Loucy (cell line): ENCODE results near the gene UBE2D2.
"Not testable (repeated sequence)": the region's sequence is repeated elsewhere in the genome, so short reads cannot be mapped to it uniquely, and the experiment has no call there.

Experiments
- H2AFZ ChIP-seq: fragments of 200-600 bp; sonication (generic); 2 replicates; pipeline ENCODE4 v1.6.0; 2016; ENCODE audit warnings: antibody characterized with exemption, mild to moderate bottlenecking, low read length, moderate library complexity
- H3F3A ChIP-seq: fragments of 200-600 bp; 2 replicates; pipeline ENCODE4 v1.6.0; 2016; ENCODE audit warnings: antibody characterized with exemption, low read depth, mild to moderate bottlenecking
- H3K27me3 ChIP-seq: fragments of 200-600 bp; sonication (generic); 2 replicates; pipeline ENCODE4 v1.6.1; 2014; ENCODE audit warnings: low read length, mild to moderate bottlenecking; ENCODE audit not compliant: insufficient read depth, poor library complexity, severe bottlenecking
- H3K36me3 ChIP-seq: fragments of 200-600 bp; sonication (generic); 2 replicates; pipeline ENCODE4 v1.6.1; 2016; ENCODE audit warnings: low read length; ENCODE audit not compliant: insufficient read depth
- H3K4me1 ChIP-seq: fragments of 200-600 bp; sonication (generic); 2 replicates; pipeline ENCODE4 v1.5.1; 2014; ENCODE audit warnings: low read length, mild to moderate bottlenecking; ENCODE audit not compliant: insufficient read depth, poor library complexity, severe bottlenecking
- H3K4me2 ChIP-seq: fragments of 200-600 bp; sonication (generic); 2 replicates; pipeline ENCODE4 v1.6.0; 2014; ENCODE audit warnings: antibody characterized with exemption, low read length, low read depth, mild to moderate bottlenecking; ENCODE audit not compliant: poor library complexity, severe bottlenecking
- H3K4me3 ChIP-seq: fragments of 200-600 bp; sonication (generic); 2 replicates; pipeline ENCODE4 v1.5.1; 2014; ENCODE audit warnings: low read length, mild to moderate bottlenecking, mixed read lengths; ENCODE audit not compliant: poor library complexity, severe bottlenecking
- H3K79me2 ChIP-seq: fragments of 200-600 bp; sonication (generic); 2 replicates; pipeline ENCODE4 v1.6.1; 2014; ENCODE audit warnings: low read length; ENCODE audit not compliant: insufficient read depth
- H3K9ac ChIP-seq: fragments of 200-600 bp; sonication (generic); 2 replicates; pipeline ENCODE4 v1.6.0; 2014; ENCODE audit warnings: mild to moderate bottlenecking, low read depth, low read length, moderate library complexity; ENCODE audit not compliant: poor library complexity, severe bottlenecking
- H3K9me2 ChIP-seq: fragments of 200-600 bp; sonication (generic); replicated peaks from 2 replicates; pipeline ENCODE4 v1.6.1; 2016; ENCODE audit warnings: low read depth, low read length, mixed read lengths
- H3K9me3 ChIP-seq: fragments of 200-600 bp; sonication (generic); 2 replicates; pipeline ENCODE4 v1.6.1; 2014; ENCODE audit warnings: mild to moderate bottlenecking, antibody characterized with exemption, low read length, low read depth; ENCODE audit not compliant: insufficient read depth
- H4K20me1 ChIP-seq: fragments of 200-600 bp; sonication (generic); 2 replicates; pipeline ENCODE4 v1.6.0; 2014; ENCODE audit warnings: antibody characterized with exemption, low read length, mild to moderate bottlenecking; ENCODE audit not compliant: insufficient read depth, poor library complexity, severe bottlenecking
- CTCF ChIP-seq: fragments of 200-600 bp; sonication (generic); conservative IDR thresholded peaks from 2 replicates; pipeline ENCODE4 v1.5.1; 2014; ENCODE audit warnings: mild to moderate bottlenecking, antibody characterized with exemption, low read length
- EZH2phosphoT487 ChIP-seq: fragments of 200-600 bp; IDR thresholded peaks from 2 replicates; pipeline ENCODE4 v1.6.1; 2018; ENCODE audit warnings: antibody characterized with exemption, mild to moderate bottlenecking, moderate library complexity, borderline replicate concordance

The UBE2D2 gene

GRCh38 chr5:139523635-139524445 lies 37.3 kb upstream of the UBE2D2 start:
- Histone ChIP-seq H4K20me1 (no peaks in the 10 kb centered on the region), H3K9me3 (no peaks in the 10 kb centered on the region), H2AFZ (no peak overlapping the region), H3K4me1 (no peaks in the 10 kb centered on the region), H3K79me2 (no peaks in the 10 kb centered on the region), H3K36me3 (no peaks in the 10 kb centered on the region), H3K27me3 (no peaks in the 10 kb centered on the region), H3K4me2 (no peak overlapping the region), H3K9ac (no peak overlapping the region), H3K9me2 (no peaks in the 10 kb centered on the region), H3F3A (no peaks in the 10 kb centered on the region), H3K4me3 (no peak overlapping the region)
- TF ChIP-seq CTCF: no peak
- no peak for TF ChIP-seq EZH2phosphoT487

- no peaks in the 10 kb centered on the region for H3K4me1 ChIP-seq
- no peaks in the 10 kb centered on the region for H3K9me2 ChIP-seq
- H3K9me3 ChIP-seq: no peaks in the 10 kb centered on the region
- no peaks in the 10 kb centered on the region for H3K79me2 ChIP-seq
- no peaks in the 10 kb centered on the region for H4K20me1 ChIP-seq
- no peak overlapping the region for H3K4me3 ChIP-seq
- no peaks in the 10 kb centered on the region for H3K36me3 ChIP-seq
- TF ChIP-seq EZH2phosphoT487 (no peak), CTCF (no peak)
- H3F3A ChIP-seq: no peaks in the 10 kb centered on the region
- H3K9ac ChIP-seq: no peak overlapping the region
- no peak overlapping the region for H3K4me2 ChIP-seq
- H2AFZ ChIP-seq: no peak overlapping the region
- H3K27me3 ChIP-seq: no peaks in the 10 kb centered on the region
Measured at GRCh38 chr5:139524446-139524845, 36.7 kb upstream of the UBE2D2 start.

- H3K36me3 ChIP-seq: no peaks in the 10 kb centered on the region
- no peaks in the 10 kb centered on the region for H3K4me1 ChIP-seq
- no peaks in the 10 kb centered on the region for H3K9me3 ChIP-seq
- H3K4me2 ChIP-seq: no peak overlapping the region
- no peaks in the 10 kb centered on the region for H3K79me2 ChIP-seq
- no peaks in the 10 kb centered on the region for H3K9me2 ChIP-seq
- no peak overlapping the region for H3K4me3 ChIP-seq
- H4K20me1 ChIP-seq: no peaks in the 10 kb centered on the region
- H3F3A ChIP-seq: no peaks in the 10 kb centered on the region
- no peak for TF ChIP-seq EZH2phosphoT487
- no peak for TF ChIP-seq CTCF
- no peaks in the 10 kb centered on the region for H3K27me3 ChIP-seq
- H3K9ac ChIP-seq: no peak overlapping the region
- H2AFZ ChIP-seq: no peak overlapping the region
Measured at GRCh38 chr5:139524940-139525585, 36.1 kb upstream of the UBE2D2 start.

- not testable (repeated sequence) for H3K9me3 ChIP-seq, H3K4me2 ChIP-seq, H3K79me2 ChIP-seq, H2AFZ ChIP-seq, H3K36me3 ChIP-seq, H3K4me1 ChIP-seq, H3F3A ChIP-seq, H3K9ac ChIP-seq, H3K27me3 ChIP-seq, H3K9me2 ChIP-seq, H3K4me3 ChIP-seq, H4K20me1 ChIP-seq
Measured at GRCh38 chr5:139525586-139526308, 35.4 kb upstream of the UBE2D2 start.

GRCh38 chr5:139526309-139527089 lies 34.6 kb upstream of the UBE2D2 start:
- not testable (repeated sequence) for H3K4me1 ChIP-seq, H4K20me1 ChIP-seq, H3K4me3 ChIP-seq, H3K9ac ChIP-seq, H3K27me3 ChIP-seq, H3K9me3 ChIP-seq, H3K9me2 ChIP-seq, H3K36me3 ChIP-seq, H3F3A ChIP-seq, H3K4me2 ChIP-seq, H2AFZ ChIP-seq, H3K79me2 ChIP-seq
